ENCODE data around the gene ITIH5. TPM values are rescaled to one million over a fixed set of nuclear protein-coding genes. Genes with fewer than 3 reads are reported as not detected.

ITIH5 gene
- total and polyA plus RNA-seq, 2 of the 8 experiments (the other 6 are each of a cell fraction or from before 2014, with no cell fraction given): 5.8 to 7.6 TPM

- no peak for FAIRE-seq
These were observed 89.2 kb downstream of the ITIH5 start for GRCh38 chr10:7577579-7577978.

More at GRCh38 chr10:7577579-7577978, 89.2 kb downstream of the ITIH5 start:
- H2BK12ac ChIP-seq (ENCODE audit: low read depth, low read length): no peak overlapping the region
- TF ChIP-seq KDM1A (IDR thresholded peaks at IDR 0.05; ENCODE audit: borderline replicate concordance, low read length) (peak; percentile 29; the same call in 1 of the 2 replicates), MAFK (IDR thresholded peaks at IDR 0.05; ENCODE audit: low read depth, low read length) (no peak)
- no peaks in the 10 kb centered on the region for H4K20me1 ChIP-seq (replicated peaks in 1 of 2; ENCODE audit: control insufficient read depth in 1 of 2, insufficient read depth in 2 of 2, low read length in 2 of 2)
- no peak overlapping the region for H4K8ac ChIP-seq (ENCODE audit: extremely low read depth, insufficient read depth, low read length)
- no peaks in the 10 kb centered on the region for H3K79me1 ChIP-seq (ENCODE audit: low read depth, low read length)
- no peak for DNase-seq (ENCODE audit: low read depth in 1 of 2, low spot score in 2 of 2)
- H3K9me3 ChIP-seq (ENCODE audit: insufficient read depth in 2 of 2, low read depth in 1 of 2, low read length in 1 of 2): no peaks in the 10 kb centered on the region
- 90% methylated on average over 5 of the region's 5 CpGs; no CpG with 5 or more reads in 1 of the 2 experiments for WGBS, 2 experiments (ENCODE audit: extremely low coverage in 1 of 2, insufficient coverage in 1 of 2, insufficient read length in 1 of 2, insufficient replicate concordance in 2 of 2, low coverage in 1 of 2, low lambda C conversion rate in 2 of 2, missing lambda C conversion rate in 1 of 2)
- H2AK5ac ChIP-seq (ENCODE audit: low read depth, low read length): no peak overlapping the region
- H2AFZ ChIP-seq (ENCODE audit: low read length): no peak overlapping the region
- H3K23ac ChIP-seq (ENCODE audit: insufficient read length): no peak overlapping the region
- H3K4me3 ChIP-seq (ENCODE audit: extremely low read depth in 1 of 4, insufficient read depth in 2 of 4, low read depth in 3 of 4, low read length in 4 of 4): no peak overlapping the region
- H4K5ac ChIP-seq (ENCODE audit: insufficient read length, low read depth, low read length): no peak overlapping the region
- H2BK120ac ChIP-seq (replicated peaks; ENCODE audit: low read depth, low read length): no peak overlapping the region
- ChIA-PET POLR2A (ENCODE audit: partially characterized antibody) (no interaction called here), CTCF (ENCODE audit: partially characterized antibody) (interaction anchor here (1.4 kb wide), 1 partner anchor 25 kb away, joined by 3 read pairs; no protein-coding TSS in a partner anchor)
- H3K27ac ChIP-seq (ENCODE audit: low read depth, low read length): no peak overlapping the region
- H3K18ac ChIP-seq (ENCODE audit: extremely low read depth, low read length): no peak overlapping the region
- H3K23me2 ChIP-seq (ENCODE audit: low read depth, low read length): no peaks in the 10 kb centered on the region
- H2BK20ac ChIP-seq (ENCODE audit: low read length): no peak overlapping the region
- no peak overlapping the region for H4K91ac ChIP-seq (replicated peaks; ENCODE audit: insufficient read length, low read length)
- no peak overlapping the region for H3K14ac ChIP-seq (ENCODE audit: insufficient read length)
- no peaks in the 10 kb centered on the region for H3K27me3 ChIP-seq (replicated peaks in 1 of 4; ENCODE audit: control insufficient read depth in 3 of 4, extremely low read depth in 1 of 4, insufficient read depth in 3 of 4, low read length in 3 of 4)
- H3K4me1 ChIP-seq (replicated peaks in 1 of 4; ENCODE audit: control insufficient read depth in 3 of 4, insufficient read depth in 4 of 4, low read length in 3 of 4): no peaks in the 10 kb centered on the region; a peak in 1 of 7 replicates
- no peak overlapping the region for H3K9ac ChIP-seq (replicated peaks in 1 of 4; ENCODE audit: extremely low read depth in 1 of 4, low read depth in 3 of 4, low read length in 3 of 4)
- no peak overlapping the region for H3K4me2 ChIP-seq (ENCODE audit: insufficient read depth in 1 of 2, low read depth in 2 of 2, low read length in 2 of 2)
- H3K4ac ChIP-seq (replicated peaks; ENCODE audit: insufficient read length, low read depth, low read length): no peak overlapping the region
- H3K56ac ChIP-seq (replicated peaks; ENCODE audit: insufficient read length, low read depth, low read length): no peak overlapping the region
- H2BK15ac ChIP-seq (ENCODE audit: low read length): no peak overlapping the region
- H2BK5ac ChIP-seq (ENCODE audit: low read depth, low read length): no peak overlapping the region
- H3K36me3 ChIP-seq (ENCODE audit: control insufficient read depth in 2 of 4, insufficient read depth in 4 of 4, low read length in 3 of 4): no peaks in the 10 kb centered on the region
- H3K79me2 ChIP-seq (ENCODE audit: control insufficient read depth in 1 of 2, insufficient read depth in 2 of 2, low read length in 2 of 2): no peaks in the 10 kb centered on the region

All from H1 (cell line).